BJ (cell line): ENCODE results near the gene LCORL. TPM values are rescaled to one million over a fixed set of nuclear protein-coding genes. Genes with fewer than 3 reads are reported as not detected.

Experiments
- CTCF ChIA-PET: fragments of 350-600 bp; formaldehyde crosslinking; extraction: SDS; loops from one replicate; lab custom pipeline; 2021; ENCODE audit warnings: antibody characterized with exemption, inconsistent platforms; lab: Yijun Ruan, JAX
- POLR2A ChIA-PET: fragments of 300-600 bp; sonication (Branson Sonifier 250); formaldehyde crosslinking; extraction: SDS; loops from one replicate; lab custom pipeline; 2021; ENCODE audit warnings: antibody characterized with exemption; lab: Charles Lee
- DNase-seq: peaks from one replicate; pipeline ENCODE4 v3.0.0-alpha.2; 2011; ENCODE audit warnings: low read depth
- H3K27me3 ChIP-seq: 2 replicates; pipeline ENCODE4 v1.6.0; 2011; ENCODE audit warnings: low read length; ENCODE audit not compliant: control insufficient read depth, insufficient read depth
- H3K36me3 ChIP-seq: 2 replicates; pipeline ENCODE4 v1.5.1; 2011; ENCODE audit warnings: low read length; ENCODE audit not compliant: control insufficient read depth, insufficient read depth
- H3K4me3 ChIP-seq: 2 replicates; pipeline ENCODE4 v1.5.1; 2011; ENCODE audit warnings: low read depth, mild to moderate bottlenecking, control low read depth, low read length
- polyA plus RNA-seq: library from polyadenylated mRNA; depleted of rRNA; stranded (reverse); fragments of >200 nt; gene quantifications from 2 replicates; pipeline ENCODE4 v1.2.3, GENCODE V29; 2011
- TF ChIP-seq, protein P1 (sequence below): IDR thresholded peaks from 2 replicates; pipeline ENCODE4 v1.5.1; 2011; ENCODE audit warnings: low read depth, mild to moderate bottlenecking, control low read depth, inconsistent platforms, low read length, moderate library complexity; ENCODE audit not compliant: insufficient read depth

Gene LCORL
- polyA plus RNA-seq, 1 experiment = 2.0 TPM

DNA sequence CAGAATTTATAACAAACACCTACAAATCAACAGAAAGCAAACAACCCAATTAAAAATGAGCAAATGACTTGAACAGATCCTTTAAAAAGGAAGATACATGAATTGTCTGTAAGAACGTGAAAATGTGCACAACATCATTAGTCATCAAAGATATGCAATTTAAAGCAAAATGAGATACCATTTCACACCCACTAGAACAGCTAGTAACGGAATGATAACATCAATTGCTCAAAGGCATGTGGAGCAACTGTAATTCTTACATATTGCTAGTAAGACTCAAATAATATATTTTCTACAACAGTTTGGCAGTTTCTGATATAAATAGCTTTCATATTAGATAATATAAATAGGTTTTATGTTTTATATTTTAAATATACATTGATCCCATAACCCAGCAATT is 82.5 kb downstream of the LCORL start:
- no peaks in the 10 kb centered on the region for H3K36me3 ChIP-seq
- no peak for DNase-seq
- no peaks in the 10 kb centered on the region for H3K27me3 ChIP-seq
- ChIA-PET CTCF (no interaction called here), POLR2A (no interaction called here)
- no peak overlapping the region for H3K4me3 ChIP-seq
- TF ChIP-seq, protein P1, sequence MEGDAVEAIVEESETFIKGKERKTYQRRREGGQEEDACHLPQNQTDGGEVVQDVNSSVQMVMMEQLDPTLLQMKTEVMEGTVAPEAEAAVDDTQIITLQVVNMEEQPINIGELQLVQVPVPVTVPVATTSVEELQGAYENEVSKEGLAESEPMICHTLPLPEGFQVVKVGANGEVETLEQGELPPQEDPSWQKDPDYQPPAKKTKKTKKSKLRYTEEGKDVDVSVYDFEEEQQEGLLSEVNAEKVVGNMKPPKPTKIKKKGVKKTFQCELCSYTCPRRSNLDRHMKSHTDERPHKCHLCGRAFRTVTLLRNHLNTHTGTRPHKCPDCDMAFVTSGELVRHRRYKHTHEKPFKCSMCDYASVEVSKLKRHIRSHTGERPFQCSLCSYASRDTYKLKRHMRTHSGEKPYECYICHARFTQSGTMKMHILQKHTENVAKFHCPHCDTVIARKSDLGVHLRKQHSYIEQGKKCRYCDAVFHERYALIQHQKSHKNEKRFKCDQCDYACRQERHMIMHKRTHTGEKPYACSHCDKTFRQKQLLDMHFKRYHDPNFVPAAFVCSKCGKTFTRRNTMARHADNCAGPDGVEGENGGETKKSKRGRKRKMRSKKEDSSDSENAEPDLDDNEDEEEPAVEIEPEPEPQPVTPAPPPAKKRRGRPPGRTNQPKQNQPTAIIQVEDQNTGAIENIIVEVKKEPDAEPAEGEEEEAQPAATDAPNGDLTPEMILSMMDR = no peak

DNA sequence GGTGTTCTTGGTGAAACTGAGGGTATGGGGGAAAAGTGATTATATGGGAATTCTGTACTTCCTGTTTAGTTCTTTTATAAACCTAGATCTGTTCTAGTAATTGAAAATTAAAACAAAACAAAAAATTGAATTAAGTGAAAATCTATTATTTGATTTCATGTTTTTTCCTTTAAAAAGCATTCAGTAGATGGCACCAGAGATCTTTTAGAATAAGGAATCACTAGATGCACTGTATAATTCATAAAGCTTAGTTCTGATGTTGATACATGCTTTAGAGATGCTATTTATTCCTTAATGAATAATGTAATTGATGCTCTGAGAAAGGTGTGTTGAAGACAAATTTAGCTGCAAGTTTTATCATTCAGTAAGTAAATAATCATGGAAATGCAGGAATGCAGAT is 87.3 kb downstream of the LCORL start:
- POLR2A ChIA-PET = no interaction called here
- H3K4me3 ChIP-seq = no peak overlapping the region
- H3K36me3 ChIP-seq = no peaks in the 10 kb centered on the region
- H3K27me3 ChIP-seq = no peaks in the 10 kb centered on the region
- DNase-seq = no peak
- CTCF ChIA-PET = no interaction called here
- TF ChIP-seq, protein P1 = no peak

DNA sequence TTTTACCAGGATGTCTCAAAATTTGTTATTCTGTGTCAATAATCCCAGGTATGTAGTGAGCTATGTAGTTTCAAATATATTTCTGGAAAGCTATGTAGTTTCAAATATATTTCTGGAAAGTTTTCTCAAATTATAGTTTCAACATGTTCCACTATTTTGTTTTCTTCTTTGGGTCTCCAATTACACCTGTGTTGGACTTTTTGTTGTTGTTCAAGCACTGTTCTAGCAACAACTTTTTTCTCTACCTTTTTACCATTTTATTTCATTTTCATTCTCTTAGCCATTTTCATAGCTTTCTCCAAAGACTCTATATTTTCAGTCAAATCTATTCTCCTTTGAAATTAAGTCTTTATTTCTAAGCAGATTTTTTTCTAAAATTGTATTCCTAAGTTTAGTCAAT is 88.4 kb downstream of the LCORL start:
- TF ChIP-seq, protein P1 = no peak
- ChIA-PET CTCF (no interaction called here), POLR2A (no interaction called here)
- Histone ChIP-seq H3K36me3 (no peaks in the 10 kb centered on the region), H3K4me3 (no peak overlapping the region), H3K27me3 (no peaks in the 10 kb centered on the region)
- no peak for DNase-seq

DNA sequence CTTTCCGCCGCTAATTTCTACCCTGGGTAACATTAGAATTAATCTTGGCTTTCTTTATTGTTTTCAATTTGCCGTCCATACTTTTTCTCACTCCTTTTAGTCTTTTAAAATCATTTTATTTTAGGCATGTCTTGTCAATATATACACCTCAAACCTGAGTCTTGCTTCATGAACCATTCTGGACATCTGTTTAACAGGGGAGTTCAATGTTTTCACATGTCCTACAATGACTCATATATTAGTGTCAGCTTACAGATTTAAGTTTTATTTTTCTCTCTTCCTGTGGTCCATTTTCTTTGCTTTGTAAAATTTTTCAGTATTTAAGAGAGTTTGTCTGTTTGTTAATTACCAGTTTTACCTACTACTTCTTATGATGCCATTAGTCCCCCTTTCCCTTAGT is 89.5 kb downstream of the LCORL start:
- no peaks in the 10 kb centered on the region for H3K36me3 ChIP-seq
- no peak for DNase-seq
- no peaks in the 10 kb centered on the region for H3K27me3 ChIP-seq
- TF ChIP-seq, protein P1 = no peak
- H3K4me3 ChIP-seq = no peak overlapping the region
- ChIA-PET POLR2A (no interaction called here), CTCF (interaction anchor here (0.6 kb wide), 1 partner anchor 19 kb away, joined by 4 read pairs; no protein-coding TSS in a partner anchor)

DNA sequence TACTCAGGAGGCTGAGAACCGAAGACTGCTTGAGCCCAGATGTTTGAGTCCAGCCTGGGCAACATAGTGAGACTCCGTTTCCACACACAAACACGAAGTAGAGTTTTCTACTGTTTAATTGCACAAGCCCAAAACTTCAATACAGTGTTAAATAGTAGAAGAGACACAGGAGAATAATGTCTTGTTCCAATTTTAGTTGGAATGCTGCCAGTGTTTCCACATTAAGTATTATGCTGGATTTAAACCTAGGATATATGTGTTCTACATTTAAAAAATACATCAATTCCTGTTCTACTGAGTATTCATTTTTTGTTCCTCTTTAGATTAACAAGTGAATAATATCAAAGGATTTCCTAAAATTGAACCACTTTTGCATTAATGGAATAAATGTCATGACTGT is 91.3 kb downstream of the LCORL start:
- TF ChIP-seq, protein P1 = no peak
- no peak overlapping the region for H3K4me3 ChIP-seq
- CTCF ChIA-PET = no interaction called here
- DNase-seq = no peak
- no peaks in the 10 kb centered on the region for H3K27me3 ChIP-seq
- POLR2A ChIA-PET = no interaction called here
- H3K36me3 ChIP-seq = no peaks in the 10 kb centered on the region
